Astrocyte of the hippocampus (primary cell): Measurements from ENCODE around the gene NUP85.
A peak's percentile ranks its signal among the peaks of the same experiment; 100 is the strongest.
"Not testable (repeated sequence)": the region's sequence is repeated elsewhere in the genome, so short reads cannot be mapped to it uniquely, and the experiment has no call there.

ENCODE experiments used
- DNase-seq: peaks from one replicate; pipeline ENCODE4 v3.0.0; 2011; ENCODE audit warnings: low read depth, low spot score

Gene NUP85

DNA sequence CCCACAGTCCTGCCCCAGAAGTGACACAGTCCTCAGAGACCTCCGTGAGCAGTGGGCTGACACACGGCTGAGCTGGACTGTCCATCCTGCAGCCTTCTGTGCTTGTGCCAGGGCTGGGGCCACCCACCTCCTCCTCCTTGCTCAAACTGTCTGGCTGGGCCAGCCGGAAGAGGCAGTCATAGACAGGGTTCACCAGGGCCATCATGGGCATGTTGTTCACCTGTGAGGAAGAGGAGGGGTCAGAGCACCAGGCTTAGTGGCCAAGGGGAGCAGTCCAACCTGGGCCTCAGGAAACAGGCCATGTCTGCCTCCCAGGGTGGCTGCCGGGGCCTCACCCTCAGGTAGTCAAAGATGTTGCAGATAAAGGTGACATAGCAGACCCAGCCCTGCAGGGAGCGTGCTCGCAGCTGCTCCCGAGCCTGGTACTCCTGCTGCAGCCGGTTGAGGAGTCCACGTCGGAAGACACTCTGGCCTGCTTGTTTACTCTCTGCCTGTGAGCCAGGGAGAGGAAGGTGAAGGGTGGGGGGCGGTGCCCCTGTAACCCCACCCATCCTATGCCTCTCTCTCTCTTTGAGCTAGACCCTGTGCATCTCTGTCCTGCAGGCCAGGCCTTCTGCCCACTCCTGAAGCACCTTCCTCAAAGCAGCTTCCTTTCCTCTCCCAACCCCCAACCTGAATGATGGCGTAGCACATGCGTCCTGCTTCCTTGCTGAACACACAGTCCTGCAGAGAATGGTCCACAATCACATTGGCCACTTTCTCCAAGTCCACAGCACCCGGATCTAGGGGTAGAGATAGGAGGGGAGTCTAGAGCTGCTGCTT is 62.1 kb downstream of the NUP85 start:
- DNase-seq = no peak

DNA sequence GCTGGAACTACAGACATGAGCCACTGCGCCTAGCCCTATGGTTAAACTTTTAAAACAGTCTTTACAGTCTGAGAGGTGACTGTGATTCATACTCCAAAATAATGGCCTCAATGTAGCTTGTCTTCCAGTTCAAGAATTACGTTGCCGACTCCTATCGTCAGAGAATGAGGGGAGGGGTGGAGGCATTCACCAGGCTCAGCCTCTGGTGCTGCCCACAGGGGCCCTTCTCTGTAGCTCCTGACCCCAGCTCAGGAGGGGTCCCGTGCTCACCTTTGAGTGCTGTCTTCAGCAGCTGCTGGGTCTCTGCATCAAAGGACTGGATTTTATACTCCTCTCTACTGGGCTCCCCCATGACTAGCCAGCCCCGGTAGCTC is 64.4 kb downstream of the NUP85 start:
- peak; percentile 19 for DNase-seq

DNA sequence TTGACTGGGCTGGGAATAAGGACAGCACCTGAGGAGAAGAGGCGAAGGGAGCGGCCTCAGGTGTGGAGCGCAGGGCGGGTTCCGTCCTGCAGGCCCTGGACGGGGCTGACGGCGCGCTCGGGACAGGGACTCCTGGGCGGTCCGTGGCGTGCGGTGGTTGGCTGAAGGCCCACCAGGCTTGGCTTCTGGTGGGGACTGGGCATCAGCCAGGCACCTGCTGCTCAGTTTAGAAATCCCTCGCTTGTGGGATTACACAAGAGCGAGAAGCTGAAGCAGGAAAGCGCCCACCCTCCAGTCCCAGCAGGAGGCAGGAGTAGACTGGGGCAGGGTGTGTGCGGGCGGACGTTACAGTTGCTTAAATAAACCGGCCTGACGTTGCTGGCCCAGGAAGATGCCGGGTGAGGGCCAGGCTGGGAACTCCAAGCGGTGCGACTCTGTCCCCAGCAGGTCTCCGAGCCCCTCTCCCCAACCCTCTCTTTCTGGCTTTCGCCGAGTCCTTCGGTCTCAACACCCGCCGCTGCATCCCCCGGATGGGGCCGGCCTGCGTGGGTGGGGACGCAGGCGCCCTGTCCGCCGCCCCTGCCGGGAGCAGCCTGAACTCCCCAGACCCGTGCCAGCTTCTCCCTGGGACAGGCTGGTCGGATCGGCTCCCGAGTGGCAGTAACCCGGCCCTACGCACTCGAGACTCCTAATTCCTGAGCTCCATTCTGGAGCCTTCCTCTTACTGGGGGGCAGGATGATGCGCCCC is 64.9 kb downstream of the NUP85 start:
- DNase-seq = peak; percentile 81

DNA sequence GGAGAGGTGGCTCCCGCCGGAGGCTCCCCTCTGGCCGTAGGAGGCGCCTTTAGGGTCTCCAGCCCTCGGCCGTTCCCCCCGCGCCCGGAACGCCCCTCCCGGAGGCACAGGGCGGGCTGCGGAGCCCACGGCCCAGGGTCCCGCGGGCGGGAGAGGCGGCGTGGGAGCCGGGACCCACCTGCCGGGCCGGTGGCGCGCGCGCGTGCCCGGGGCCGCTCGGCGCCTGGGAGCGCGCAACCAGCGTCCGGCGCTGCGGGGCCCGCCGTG is 65.4 kb downstream of the NUP85 start, which contains the start of gene MIF4GD:
MIF4GD (minus strand) TSS at position 266 of the 267 bp plus-strand sequence. CDS start 1,036 bp downstream, outside the sequence.
- no peak for DNase-seq

DNA sequence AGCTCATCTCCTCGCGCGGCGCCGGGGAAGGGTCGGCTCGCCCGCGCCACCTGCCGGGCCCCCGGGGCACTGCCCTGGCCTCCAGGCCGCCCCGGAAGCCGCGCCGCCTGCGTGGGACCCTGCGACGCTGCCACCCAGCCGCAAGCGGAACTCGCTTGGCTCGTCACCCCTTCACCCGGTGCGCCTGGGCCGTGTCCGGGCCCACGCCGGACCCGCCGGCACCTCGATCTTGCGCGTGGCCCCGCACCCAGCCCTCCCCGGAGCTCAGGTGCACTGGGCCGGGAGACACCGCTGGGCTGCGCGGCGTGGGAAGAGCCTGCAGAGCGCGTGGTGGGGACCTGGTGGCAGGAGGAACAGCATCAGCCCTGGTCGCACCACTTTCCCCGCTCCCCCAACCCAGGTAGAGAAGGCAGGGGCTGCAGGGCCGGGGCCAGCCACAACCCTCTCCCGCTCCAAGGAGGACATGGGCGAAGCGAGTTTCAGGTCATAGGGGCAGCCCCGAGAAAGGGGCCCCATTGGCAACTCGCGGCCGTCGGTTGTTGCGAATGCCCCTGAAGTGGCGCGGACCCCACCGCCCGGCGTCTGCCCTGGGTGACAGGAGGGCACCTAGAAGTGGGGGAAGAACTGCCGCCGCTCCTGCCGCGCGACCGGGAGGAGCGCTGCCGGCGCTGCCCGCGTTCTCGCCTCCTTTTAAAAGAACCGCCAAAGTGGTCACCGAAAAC is 65.9 kb downstream of the NUP85 start:
- peak; percentile 92 for DNase-seq

DNA sequence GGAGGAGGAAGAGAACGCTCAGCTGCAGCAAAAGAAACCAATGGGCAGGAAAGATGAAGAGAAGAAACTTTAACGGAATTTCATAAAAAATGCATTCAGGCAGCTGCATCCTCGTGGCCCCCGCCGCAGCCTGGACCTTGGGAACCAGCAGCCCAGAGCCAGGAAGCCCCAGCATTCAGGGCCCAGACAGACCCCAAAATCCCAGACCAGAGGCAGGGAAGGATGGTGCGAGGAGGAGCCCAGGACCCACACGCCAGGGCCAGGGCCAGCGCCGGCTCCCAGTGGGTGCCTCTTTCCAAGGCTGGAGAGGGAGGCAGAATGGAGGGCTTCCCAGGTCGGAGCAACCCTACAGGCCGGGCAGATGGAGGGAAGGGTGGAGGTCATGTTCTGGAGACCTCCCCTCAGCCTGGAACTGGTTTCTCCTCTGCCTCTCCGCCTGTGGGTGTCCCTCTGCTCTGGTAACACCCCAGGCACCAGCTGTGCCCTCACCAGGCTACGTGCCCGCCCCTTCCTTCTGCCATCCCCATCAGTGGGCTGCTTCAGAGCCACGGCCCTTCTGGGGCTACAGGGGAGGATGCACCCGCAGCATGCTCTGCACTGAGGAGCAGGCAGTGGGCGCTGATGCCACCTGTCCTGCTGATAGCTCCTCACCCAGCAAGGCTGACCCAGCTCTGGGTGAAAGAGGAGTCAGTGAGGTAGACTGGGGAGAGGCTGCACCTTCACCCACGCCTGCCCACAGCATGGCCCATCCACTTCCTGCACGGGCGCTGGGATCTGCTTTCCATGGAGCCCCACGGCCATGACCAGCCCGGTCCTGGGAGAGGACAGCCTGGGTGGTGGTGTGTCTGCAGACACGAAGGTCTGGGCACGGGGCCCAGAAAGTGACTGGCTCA is 66.7 kb downstream of the NUP85 start:
- peak; percentile 75 for DNase-seq

DNA sequence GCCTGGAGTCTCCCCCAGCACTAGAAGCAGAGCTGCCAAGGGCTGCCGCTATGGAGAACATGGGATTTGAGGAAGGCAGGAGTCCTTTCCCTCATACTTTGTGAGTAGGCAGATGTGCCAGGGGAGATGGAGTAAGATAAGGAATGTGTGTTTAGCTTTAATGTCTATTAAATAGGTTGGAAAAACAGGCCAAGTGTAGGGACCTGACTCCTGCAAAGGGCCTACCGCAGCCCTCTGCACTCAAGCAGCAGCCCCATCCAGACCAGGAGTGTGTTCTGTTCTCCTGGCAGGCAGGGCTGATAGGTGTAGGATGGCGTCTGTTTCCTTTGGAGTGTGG is 67.3 kb downstream of the NUP85 start:
- DNase-seq = no peak

DNA sequence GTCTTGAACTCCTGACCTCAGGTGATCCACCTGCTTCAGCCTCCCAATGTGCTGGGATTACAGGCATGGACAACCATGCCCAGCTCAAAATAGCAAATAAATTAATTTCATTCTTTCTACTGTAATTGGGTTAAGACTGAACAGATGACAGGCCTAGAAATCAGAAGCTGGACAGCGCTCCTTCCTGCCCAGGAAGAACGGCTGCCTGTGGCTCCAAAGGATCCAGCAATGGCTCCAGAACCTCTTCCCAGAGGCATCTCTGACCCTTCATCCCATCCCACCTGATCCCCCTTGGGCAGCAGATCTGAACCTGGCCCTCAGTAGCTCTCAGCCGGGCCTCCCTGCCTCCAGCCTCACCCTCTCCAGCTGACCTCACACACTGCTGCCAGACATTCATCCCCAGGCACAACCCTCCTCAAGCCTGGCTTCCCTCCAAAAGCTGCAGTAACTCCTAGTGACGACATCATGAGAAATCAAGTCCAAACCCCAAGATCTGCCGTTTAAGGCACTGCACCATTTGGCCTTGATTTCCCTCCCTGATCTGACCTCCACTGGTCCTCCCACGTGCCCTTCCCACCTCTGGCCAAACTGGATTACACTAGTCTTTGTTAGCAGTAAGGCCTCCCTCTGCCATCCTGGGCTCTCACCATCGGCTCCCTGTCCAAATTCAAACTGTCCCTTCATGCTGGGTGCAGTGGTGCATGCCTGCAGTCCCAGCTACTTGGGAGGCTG is 68.7 kb downstream of the NUP85 start:
- DNase-seq = peak; percentile 47

DNA sequence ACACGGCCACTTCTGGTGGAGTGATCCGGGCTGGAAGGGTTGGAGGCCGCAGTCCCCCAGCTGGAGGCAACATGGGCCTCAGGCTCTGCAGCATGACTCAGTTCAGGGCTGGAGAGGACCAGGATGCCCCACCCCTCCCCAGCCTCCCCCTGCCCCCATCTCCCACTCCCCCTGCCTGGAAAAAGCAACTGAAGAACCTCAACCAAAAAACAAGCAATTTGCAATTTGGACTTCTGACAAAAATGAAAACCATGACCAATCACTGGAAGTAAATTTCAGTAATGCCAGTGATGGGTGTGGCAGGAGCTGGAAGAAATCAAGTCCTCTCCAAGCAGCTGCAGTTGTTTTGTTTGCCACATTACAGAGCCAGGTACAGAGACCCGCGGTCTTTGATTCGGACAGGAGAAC is 72.2 kb downstream of the NUP85 start:
- peak; percentile 54 for DNase-seq

DNA sequence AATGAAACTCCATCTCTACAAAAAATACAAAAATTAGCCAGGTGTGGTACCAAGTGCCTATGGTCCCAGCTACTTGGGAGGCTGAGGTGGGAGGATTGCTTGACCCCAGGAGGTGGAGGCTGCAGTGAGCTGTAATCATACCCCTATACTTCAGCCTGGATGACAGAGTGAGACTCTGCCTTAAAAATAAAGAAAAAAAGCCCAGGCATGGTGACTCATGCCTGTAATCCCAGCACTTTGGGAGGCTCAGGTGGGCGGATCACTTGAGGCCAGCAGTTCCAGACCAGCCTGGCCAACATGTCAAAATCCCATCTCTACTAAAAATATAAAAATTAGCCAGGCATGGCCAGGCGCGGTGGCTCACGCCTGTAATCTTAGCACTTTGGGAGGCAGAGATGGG is 74.7 kb downstream of the NUP85 start:
- not testable (repeated sequence) for DNase-seq

DNA sequence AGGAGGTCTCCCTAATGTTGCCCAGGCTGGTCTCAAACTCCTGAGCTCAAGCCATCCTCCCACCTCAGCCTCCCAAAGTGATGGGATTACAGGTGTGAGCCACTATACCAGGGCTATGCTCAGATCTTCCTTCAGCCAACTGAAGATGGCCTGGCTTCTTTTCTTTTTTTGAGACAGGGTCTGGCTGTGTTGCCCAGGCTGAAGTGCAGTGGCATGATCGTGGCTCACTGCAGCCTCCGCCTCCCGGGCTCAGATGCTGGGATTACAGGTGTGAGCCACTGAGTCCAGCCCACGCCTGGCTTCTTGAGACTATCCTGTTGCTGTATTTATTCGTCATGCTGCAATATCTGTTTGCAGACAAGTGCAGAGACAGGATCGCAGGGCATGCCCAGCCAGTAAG is 79.6 kb downstream of the NUP85 start:
- no peak for DNase-seq
